Activated naive CD8-positive, alpha-beta T cell treated with anti-CD3 and anti-CD28 coated beads, Interleukin-2, amount 50 U/mL, for 16 hours (primary cell): Measurements from ENCODE around the gene ARHGEF28.

ENCODE experiments used
- DNase-seq: peaks from one replicate; pipeline ENCODE4 v3.0.0-alpha.2; 2020; ENCODE audit warnings: low read depth, low spot score

ARHGEF28 gene

GRCh38 chr5:73654171-73654811 lies 28.3 kb downstream of the ARHGEF28 start:
- no peak for DNase-seq

GRCh38 chr5:73654819-73655318 lies 28.9 kb downstream of the ARHGEF28 start:
- no peak for DNase-seq

- DNase-seq = no peak
Measured at GRCh38 chr5:73655521-73656160, 29.6 kb downstream of the ARHGEF28 start.

- DNase-seq = no peak
Measured at GRCh38 chr5:73661753-73662152, 35.8 kb downstream of the ARHGEF28 start.

GRCh38 chr5:73663161-73663859 lies 37.3 kb downstream of the ARHGEF28 start:
- no peak for DNase-seq

- DNase-seq = no peak
Measured at GRCh38 chr5:73663860-73664240, 37.9 kb downstream of the ARHGEF28 start.

GRCh38 chr5:73664796-73665195 lies 38.8 kb downstream of the ARHGEF28 start:
- no peak for DNase-seq

GRCh38 chr5:73666891-73667290 lies 40.9 kb downstream of the ARHGEF28 start:
- DNase-seq = no peak

- no peak for DNase-seq
Measured at GRCh38 chr5:73668017-73668416, 42.0 kb downstream of the ARHGEF28 start.

GRCh38 chr5:73668486-73669111 lies 42.6 kb downstream of the ARHGEF28 start:
- no peak for DNase-seq

GRCh38 chr5:73670731-73671130 lies 44.7 kb downstream of the ARHGEF28 start:
- DNase-seq = no peak

- DNase-seq = no peak
Measured at GRCh38 chr5:73672132-73672531, 46.1 kb downstream of the ARHGEF28 start.

- DNase-seq = no peak
Measured at GRCh38 chr5:73673161-73673591, 47.2 kb downstream of the ARHGEF28 start.

- DNase-seq = no peak
Measured at GRCh38 chr5:73674669-73675004, 48.6 kb downstream of the ARHGEF28 start.

- no peak for DNase-seq
Measured at GRCh38 chr5:73678322-73678740, 52.3 kb downstream of the ARHGEF28 start.

GRCh38 chr5:73678807-73679206 lies 52.8 kb downstream of the ARHGEF28 start:
- DNase-seq = no peak

GRCh38 chr5:73682176-73682575 lies 56.2 kb downstream of the ARHGEF28 start:
- DNase-seq = no peak

GRCh38 chr5:73684691-73685090 lies 58.7 kb downstream of the ARHGEF28 start:
- DNase-seq = no peak

- DNase-seq = no peak
Measured at GRCh38 chr5:73686912-73687311, 60.9 kb downstream of the ARHGEF28 start.

- no peak for DNase-seq
Measured at GRCh38 chr5:73687357-73687756, 61.4 kb downstream of the ARHGEF28 start.

- no peak for DNase-seq
Measured at GRCh38 chr5:73690015-73690414, 64.0 kb downstream of the ARHGEF28 start.
